ENCODE measurements around the gene MXRA7.
A peak's percentile ranks its signal among the peaks of the same experiment; 100 is the strongest.
"Not testable (repeated sequence)": the region's sequence is repeated elsewhere in the genome, so short reads cannot be mapped to it uniquely, and the experiment has no call there.

Gene MXRA7

DNA sequence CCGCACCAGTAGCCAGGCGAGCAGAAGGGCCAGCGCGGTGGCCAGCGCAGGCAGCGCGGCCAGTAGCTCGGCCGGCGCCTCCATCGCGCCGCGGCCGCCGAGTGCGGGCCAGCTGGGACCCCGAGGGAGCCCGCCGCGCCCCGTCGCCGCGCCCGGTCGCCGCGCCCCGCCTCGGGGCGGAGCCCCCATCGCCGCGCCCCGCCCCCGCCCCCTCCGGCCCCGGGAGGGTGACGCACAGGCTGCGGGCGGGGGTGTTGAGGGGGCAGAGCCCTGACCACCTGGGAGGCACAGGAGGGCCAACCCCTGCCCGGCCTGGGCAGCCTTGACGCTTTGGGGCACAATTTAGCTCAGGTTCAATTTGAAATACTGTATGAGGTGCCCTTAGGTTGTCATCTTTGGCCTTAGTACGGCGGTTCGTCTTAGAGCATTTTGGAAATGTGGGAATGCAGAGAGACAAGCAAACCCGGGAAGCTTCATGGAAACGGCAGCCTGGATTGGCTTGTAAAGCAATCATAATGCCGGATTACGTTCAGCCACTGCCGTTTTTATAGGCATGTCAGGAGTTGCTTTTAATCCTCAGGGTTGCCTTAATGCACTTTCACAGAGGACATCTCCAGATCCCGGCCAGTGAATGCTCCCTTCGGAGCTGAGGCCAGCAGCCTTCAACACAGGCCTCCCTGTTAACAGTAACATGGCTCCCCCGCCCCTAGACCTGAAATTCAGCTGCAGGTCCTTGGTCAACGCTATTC is at the start of gene MXRA7:
Gene MXRA7 (minus strand): TSS at position 103 of the 749 bp plus-strand sequence. CDS start 19 bp downstream, at position 84.
- DNase-seq (ENCODE audit: low read depth, low spot score): peak; percentile 91

DNA sequence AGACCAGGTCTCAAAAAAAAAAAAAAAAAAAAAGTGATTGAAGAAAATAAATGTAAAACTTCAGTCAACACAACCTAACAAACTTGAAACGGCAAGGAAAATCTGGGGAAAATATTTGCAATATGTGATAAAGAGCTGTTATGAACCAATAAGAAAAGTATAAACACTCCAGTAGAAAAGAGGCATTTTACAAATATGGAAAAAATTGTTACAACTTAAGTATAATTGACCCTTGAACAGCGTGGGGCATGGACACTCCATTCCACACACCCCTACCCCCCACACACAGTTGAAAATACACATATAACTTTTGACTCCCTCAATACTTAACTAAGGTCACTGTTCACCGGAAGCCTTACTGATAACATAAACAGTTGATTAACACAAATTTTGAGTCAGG is 47.8 kb upstream of the MXRA7 start:
- no peak for DNase-seq (ENCODE audit: low read depth, low spot score)

- DNase-seq (ENCODE audit: low read depth, low spot score): peak; percentile 39
These were observed 46.5 kb upstream of the MXRA7 start for GRCh38 chr17:76757256-76757655.

DNA sequence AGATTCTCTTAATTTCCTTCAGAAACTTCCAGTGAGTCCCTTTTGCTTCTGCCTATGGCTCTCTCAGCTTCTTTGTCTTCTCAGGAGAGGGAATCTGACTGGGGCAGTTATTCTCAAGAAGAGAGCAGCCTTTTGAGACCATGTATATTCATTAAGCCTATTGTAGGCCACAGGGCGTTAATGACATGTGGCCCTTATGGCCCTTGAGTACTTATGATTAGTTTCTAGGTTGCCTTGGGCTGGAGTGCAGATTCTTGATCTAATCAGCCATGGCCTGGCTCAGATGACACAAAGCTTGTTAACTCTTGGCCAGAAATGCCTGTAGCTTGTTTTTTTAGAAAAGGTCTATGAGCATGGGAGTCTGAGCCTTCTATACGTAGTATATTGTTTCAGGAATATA is 44.5 kb upstream of the MXRA7 start:
- no peak for DNase-seq (ENCODE audit: low read depth, low spot score)

DNA sequence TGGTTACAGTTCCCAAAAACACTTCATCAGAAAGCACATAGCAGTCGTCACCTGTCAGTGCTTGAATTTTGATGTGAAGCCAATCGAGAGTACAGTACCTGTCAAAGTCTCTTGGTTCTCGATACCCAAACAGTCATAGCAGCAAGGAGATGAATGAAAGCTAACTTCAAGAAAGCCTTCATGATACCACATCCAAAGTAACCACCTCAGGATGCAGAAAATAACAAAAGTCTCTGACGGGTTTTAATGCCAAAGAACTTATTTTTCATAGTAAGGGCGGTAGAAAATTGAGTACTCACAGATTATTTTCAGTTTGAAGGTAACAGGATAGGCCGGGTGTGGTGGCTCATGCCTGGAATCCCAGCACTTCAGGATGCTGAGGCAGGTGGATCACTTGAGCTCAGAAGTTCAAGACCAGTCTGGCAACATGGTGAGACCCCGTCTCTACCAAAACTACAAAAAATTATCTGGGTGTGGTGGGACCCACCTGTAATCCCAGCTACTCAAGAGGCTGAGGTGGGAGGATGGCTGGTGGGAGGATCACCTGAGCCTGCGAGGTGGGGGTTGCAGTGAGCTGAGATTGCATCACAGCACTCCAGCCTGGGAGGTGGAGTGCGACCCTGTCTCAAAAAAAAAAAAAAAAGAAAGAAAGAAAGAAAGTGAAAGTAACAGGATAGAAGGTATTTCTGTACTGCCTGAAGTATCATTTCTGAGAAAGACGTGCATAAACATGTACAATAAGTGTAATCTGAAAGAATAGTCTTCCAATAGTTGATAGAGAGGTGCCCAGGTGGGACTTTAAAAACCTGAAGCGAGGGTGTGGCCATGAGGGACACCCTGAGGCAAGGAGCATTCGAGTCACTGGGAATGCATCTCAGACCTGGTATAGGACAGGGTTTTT is 42.5 kb upstream of the MXRA7 start:
- no peak for DNase-seq (ENCODE audit: low read depth, low spot score)

DNA sequence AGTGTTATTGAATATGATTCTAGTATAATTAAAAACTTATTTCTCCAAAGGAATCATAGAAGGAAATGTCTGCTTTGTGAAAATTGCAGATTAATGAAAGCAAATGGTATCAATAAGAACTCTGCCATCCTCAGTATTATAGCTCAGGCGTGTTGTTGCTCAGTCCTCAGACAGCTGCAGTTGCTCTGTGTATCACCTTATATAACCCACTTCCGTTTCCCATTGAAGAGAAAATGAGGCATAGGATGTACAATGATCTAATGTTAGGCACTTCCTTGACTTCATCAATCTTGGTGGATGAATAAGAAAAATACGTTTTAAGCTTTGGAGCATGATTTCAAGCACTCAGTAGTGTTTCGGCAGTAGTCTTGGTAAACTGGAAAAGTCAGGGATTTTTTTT is 41.2 kb upstream of the MXRA7 start:
- no peak for DNase-seq (ENCODE audit: low read depth, low spot score)

- DNase-seq (ENCODE audit: low read depth, low spot score): no peak
These were observed 40.7 kb upstream of the MXRA7 start for GRCh38 chr17:76751416-76751993.

DNA sequence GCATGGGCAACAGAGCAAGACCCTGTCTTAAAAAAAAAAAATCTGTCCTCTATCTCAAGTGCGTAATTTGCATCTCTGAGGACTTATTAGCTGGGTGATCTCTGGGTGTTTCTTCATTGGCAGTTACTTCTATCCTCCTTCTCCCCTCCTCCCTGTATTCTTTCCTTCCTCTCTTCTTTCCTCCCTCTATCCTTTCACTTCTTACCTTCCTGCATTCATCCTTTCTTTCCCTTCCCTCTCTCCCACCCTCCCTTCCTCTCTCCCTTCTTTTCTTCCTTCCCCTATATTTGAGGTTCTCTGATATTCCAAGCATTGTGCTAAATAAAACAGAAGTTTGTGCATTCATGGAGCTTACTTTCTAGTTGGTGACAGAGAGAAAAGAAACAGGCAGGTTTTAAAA is 37.9 kb upstream of the MXRA7 start:
- no peak for DNase-seq (ENCODE audit: low read depth, low spot score)

GRCh38 chr17:76747716-76748363 is 37.1 kb upstream of the MXRA7 start:
- no peak for DNase-seq (ENCODE audit: low read depth, low spot score)

DNA sequence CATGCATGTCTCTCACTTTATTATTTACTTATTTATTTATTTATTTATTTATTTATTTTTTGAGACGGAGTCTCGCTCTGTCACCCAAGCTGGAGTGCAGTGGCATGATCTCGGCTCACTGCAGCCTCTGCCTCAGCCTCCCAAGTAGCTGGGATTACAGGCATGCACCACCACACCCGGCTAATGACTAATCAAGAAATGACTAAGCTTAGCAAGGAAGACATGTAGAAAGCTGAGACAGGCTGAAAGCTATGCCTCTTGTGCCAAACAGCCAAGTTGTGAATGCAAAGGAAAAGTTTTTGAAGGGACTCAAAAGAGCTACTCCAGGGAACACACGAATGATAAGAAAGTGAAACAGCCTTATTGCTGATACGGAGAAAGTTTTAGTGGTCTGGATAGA is 35.0 kb upstream of the MXRA7 start:
- DNase-seq (ENCODE audit: low read depth, low spot score): not testable (repeated sequence)

- DNase-seq (ENCODE audit: low read depth, low spot score): no peak
These were observed 34.0 kb upstream of the MXRA7 start for GRCh38 chr17:76744747-76745146.

DNA sequence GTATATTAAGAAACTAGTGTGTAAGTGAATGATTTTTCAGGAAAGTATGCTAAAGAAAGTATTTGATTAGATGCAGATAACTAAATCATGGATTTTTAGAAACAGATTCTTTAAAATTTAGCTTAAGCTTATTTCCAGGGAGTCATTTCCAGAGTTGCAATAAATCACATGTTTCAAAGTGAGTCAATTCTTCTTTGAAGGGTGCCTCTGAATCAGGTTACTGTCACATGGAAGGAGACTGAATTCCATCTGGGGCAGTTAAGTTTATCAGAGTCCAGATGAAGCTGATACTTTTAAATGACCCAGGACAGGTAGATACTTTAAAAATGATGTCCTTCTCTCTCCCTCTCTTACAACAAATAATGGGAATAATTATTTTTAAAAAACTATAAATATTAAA is 32.2 kb upstream of the MXRA7 start:
- DNase-seq (ENCODE audit: low read depth, low spot score): no peak

DNA sequence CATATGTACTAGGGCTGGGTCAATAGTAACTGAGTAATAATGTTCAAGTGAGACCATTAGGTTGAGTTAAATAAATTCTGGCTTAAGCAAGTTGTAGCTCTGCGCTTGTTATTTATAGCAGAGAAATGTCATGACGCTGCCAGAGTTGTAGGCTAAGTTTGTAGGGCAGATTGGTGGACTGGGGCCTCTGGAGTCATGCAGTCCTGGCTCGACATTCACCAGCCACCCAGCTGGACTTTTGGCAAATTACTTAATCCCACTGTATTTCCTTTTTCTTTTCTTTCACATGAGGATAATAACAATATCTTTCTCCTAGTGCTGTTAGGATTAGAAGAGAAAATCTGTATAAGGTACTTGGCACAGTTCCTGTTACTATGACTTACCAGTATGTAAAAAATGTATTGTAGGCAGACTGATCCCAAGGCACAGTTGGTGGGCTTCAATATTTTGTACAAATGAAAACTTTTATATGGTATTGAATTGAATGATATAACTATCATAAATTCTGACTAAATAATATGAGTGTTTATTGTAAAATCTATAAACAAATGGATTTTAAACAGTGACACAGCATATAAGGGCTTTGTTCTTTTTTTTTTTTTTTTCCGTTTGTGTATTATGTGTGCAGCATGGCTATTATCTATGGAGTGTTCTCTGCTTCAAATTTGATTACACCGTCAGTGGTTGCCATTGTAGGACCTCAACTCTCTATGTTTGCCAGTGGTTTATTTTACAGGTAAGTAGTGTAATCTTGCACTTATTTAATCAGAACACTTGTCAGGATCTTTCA is 29.8 kb upstream of the MXRA7 start:
- no peak for DNase-seq (ENCODE audit: low read depth, low spot score)

DNA sequence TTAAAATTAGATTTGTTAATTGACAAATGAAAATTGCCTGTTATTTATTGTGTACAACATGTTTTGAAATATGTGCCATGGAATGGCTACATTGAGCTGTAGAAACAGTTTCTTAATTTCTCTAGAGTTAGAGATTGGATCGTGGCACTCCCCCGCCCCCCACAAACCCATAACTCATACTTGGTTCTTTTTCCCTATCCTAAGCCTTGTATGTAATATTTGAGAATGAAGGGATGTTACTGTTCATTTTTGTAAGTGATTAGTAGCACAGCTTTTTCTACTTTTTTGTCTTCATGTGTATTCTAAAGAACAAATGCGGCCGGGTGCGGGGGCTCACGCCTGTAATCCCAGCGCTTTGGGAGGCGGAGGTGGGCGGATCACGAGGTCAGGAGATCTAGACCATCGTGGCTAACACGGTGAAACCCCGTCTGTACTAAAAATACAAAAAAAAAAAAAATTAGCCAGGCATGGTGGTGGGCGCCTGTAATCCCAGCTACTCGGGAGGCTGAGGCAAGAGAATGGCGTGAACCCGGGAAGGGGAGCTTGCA is 28.9 kb upstream of the MXRA7 start:
- DNase-seq (ENCODE audit: low read depth, low spot score): not testable (repeated sequence)

DNA sequence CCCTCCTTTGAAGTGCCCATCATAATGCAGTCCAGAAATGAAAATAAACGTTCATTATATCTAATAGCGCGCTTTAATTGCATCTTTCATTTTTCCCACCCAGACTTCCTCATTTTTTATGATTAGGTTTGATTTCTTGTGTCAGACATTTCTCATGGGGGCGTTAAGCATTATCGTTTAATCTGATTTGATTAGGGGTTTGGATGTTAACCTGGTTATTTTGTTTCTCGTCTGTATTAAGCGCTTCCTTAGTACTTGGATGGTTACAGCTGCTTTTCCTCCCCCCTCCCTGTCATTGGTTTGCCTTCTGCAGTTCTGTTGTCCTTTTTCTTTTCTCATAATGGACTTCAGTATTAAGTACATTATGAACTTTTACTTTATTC is 27.7 kb upstream of the MXRA7 start:
- peak; percentile 24 for DNase-seq (ENCODE audit: low read depth, low spot score)

DNA sequence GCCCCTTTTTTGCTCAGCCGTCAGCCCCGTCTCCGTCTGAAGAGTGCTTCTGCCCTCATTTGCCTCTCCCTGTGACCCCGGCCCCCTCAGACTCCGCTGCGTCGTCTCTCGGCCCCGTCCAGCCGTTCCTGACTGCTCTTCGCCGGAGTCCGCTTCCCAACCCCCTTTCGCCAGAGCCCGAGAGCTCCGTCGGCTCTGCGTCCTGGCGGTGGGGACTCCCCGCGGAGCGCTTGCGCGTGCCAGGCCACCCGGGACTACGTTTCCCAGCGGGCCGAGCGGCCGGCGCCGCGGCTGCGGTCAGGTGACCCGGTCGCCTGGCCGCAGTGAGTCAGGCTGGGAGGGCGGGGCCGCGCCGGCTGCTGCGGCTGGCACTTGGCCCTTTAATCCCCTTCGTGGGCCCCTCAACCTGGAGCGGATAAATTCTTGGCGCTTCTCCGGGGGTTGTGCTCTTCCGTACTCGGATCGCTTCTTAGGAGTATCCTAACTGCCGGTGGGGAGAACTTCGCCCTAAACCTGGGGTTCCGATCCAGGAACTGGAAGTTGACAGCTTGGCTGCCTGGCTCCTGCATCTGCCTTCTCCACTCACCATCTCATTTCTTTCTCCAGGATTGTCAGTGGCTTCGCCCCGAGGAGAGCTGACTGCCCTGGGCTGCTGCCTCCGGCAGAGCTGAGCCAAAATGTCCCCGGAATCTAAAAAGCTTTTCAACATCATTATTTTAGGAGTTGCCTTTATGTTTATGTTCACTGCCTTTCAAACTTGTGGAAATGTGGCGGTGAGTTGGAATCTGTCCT is 27.1 kb upstream of the MXRA7 start, which contains the start of gene MFSD11:
Gene MFSD11 (plus strand): TSS at position 444 of the 792 bp plus-strand sequence. CDS start 234 bp downstream, at position 678.
- DNase-seq (ENCODE audit: low read depth, low spot score): peak; percentile 98

DNA sequence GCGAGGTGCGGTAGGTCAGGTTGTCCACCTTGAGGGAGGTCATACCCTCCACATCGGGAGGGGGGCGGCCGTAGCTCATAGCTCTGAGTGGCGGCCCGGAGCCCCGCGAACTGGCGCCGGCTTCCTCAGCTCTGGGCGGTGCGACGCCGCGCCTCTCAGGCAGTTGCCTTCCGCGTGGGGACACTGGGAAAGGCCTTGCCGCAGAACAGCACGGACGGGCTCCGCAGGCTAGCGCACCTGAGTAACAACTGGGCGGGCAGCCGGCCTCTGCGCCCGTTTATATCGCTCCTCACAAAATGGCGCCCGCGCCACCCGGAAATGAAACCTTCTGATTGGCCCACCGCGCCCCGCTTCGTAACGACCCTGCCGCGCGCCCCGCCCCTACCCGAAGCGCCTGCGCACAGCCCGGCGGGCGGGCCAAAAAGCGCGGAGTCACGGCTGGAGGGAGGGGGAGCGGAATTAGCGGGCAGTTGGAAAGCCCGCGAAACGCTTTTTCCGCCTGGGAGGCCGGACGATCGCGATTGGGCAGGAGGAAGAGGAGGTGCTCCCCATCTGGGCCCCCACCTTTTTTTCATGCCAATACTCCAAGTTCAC is 26.4 kb upstream of the MXRA7 start, which contains the start of gene SRSF2:
Gene SRSF2 (minus strand): TSS at position 250 of the 594 bp plus-strand sequence. CDS start 171 bp downstream, at position 79.
- DNase-seq (ENCODE audit: low read depth, low spot score): peak; percentile 99

GRCh38 chr17:76736349-76737081 is 25.8 kb upstream of the MXRA7 start:
- peak; percentile 87 for DNase-seq (ENCODE audit: low read depth, low spot score)
